ENCODE results near the gene EMC10. TPM values are rescaled to one million over a fixed set of nuclear protein-coding genes. Genes with fewer than 3 reads are reported as not detected.

EMC10 gene
- total RNA-seq, 2 donors from 2014 or later, result 112 to 163 TPM

DNA sequence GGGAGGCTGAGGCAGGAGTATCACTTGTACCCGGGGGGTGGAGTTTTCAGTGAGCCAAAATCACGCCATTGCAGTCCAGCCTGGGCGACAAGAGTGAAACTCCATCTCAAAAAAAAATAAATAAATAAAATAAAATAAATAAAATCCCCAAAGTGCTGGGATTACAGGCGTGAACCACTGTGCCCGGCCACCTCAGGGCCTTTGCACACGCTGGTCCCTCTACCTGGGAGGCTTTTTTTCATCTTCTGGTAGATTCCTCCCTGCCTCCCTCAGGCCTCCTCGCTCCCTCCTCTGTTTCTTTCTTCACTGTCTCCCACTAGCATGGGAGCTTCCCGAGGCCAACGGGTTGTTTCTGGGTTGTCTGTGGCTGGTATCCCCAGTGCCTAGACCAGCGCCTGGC is 28.6 kb upstream of the EMC10 start:
- no peak for DNase-seq
- Histone ChIP-seq H3K4me3 (no peak overlapping the region), H3K9me3 (no peaks in the 10 kb centered on the region), H3K9ac (ENCODE audit: low read depth in 2 of 2, low read length in 2 of 2) (no peak overlapping the region), H3K27ac (no peak overlapping the region), H3K27me3 (no peaks in the 10 kb centered on the region), H3K36me3 (no peaks in the 10 kb centered on the region), H3K4me1 (no peaks in the 10 kb centered on the region)
- TF ChIP-seq CTCF (IDR thresholded peaks at IDR 0.05), result no peak
- intact Hi-C loops (cut with DNase I), result no loop called here

DNA sequence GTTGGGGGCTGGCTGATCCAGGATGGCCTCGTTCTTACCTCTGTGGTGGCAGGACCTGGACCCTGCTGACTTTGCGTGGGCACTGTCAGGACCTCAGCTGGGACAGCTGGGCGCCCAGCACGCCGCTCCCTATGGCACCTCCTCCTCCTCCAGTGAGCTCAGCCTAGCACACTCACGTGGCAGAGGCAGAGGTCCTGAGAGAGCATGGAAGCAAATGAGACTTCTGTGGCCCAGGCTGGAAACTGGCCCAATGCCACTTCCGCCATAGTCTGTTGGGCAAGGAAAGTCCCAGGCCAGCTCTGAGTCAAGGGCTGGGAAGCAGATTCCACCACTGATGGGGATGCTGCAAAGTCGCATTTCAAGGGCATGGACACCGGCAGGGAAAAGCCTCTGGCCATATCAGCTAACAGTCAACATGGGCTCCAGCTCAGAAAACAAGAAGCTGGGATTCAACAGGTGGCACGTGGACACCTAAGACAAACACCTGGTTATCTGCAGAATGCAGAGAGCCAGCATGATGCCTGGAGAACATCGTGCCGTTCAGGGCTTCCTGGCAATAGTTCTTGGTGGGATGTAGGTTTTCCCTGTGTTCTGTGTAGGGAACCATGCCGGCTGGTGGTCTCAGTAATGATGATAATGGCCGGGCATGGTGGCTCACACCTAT is 26.9 kb upstream of the EMC10 start:
- H3K4me3 ChIP-seq, result no peak overlapping the region
- no peak for DNase-seq
- H3K27ac ChIP-seq, result no peak overlapping the region
- no peaks in the 10 kb centered on the region for H3K4me1 ChIP-seq
- no peaks in the 10 kb centered on the region for H3K27me3 ChIP-seq
- intact Hi-C loops (cut with DNase I), result no loop called here
- no peak for TF ChIP-seq CTCF (IDR thresholded peaks at IDR 0.05)
- H3K9ac ChIP-seq (ENCODE audit: low read depth in 2 of 2, low read length in 2 of 2), result no peak overlapping the region
- H3K36me3 ChIP-seq, result no peaks in the 10 kb centered on the region
- H3K9me3 ChIP-seq, result no peaks in the 10 kb centered on the region

- H3K4me1 ChIP-seq, result no peaks in the 10 kb centered on the region
- no peaks in the 10 kb centered on the region for H3K9me3 ChIP-seq
- DNase-seq, result no peak
- no peak for TF ChIP-seq CTCF (IDR thresholded peaks at IDR 0.05)
- H3K9ac ChIP-seq (ENCODE audit: low read depth in 2 of 2, low read length in 2 of 2), result no peak overlapping the region
- H3K27me3 ChIP-seq, result no peaks in the 10 kb centered on the region
- no peaks in the 10 kb centered on the region for H3K36me3 ChIP-seq
- intact Hi-C loops (cut with DNase I), result no loop called here
- H3K4me3 ChIP-seq, result no peak overlapping the region
- no peak overlapping the region for H3K27ac ChIP-seq
Observed at GRCh38 chr19:50450369-50451222, 25.7 kb upstream of the EMC10 start.

DNA sequence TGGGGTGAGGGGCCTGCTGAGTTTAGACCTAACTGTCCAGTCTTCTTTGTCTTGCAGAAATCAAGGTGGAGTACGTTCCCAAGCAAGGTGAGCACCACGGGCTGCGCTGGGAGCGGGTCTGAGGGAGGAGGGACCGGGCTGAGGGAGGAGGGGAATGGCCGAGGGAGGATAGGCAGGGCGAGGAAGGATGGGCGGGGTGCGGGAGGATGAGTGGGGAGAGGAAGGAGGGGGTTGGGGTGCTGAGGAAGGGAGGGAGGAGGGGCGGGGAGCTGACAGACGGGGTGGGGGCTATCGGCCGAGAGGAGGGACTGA is 25.1 kb upstream of the EMC10 start:
- H3K9ac ChIP-seq (ENCODE audit: low read depth in 2 of 2, low read length in 2 of 2), result no peak overlapping the region
- no peaks in the 10 kb centered on the region for H3K4me1 ChIP-seq
- no peak for TF ChIP-seq CTCF (IDR thresholded peaks at IDR 0.05)
- H3K27ac ChIP-seq, result no peak overlapping the region
- H3K4me3 ChIP-seq, result no peak overlapping the region
- intact Hi-C loops (cut with DNase I), result no loop called here
- H3K27me3 ChIP-seq, result no peaks in the 10 kb centered on the region
- DNase-seq, result no peak
- no peaks in the 10 kb centered on the region for H3K36me3 ChIP-seq
- H3K9me3 ChIP-seq, result no peaks in the 10 kb centered on the region

- H3K4me1 ChIP-seq, result no peaks in the 10 kb centered on the region
- H3K9me3 ChIP-seq, result no peaks in the 10 kb centered on the region
- no peak overlapping the region for H3K4me3 ChIP-seq
- intact Hi-C loops (cut with DNase I), result no loop called here
- H3K27me3 ChIP-seq, result no peaks in the 10 kb centered on the region
- no peaks in the 10 kb centered on the region for H3K36me3 ChIP-seq
- H3K9ac ChIP-seq (ENCODE audit: low read depth in 2 of 2, low read length in 2 of 2), result no peak overlapping the region
- H3K27ac ChIP-seq, result no peak overlapping the region
- no peak for DNase-seq
- no peak for TF ChIP-seq CTCF (IDR thresholded peaks at IDR 0.05)
Observed at GRCh38 chr19:50453243-50453642, 23.1 kb upstream of the EMC10 start.
